Measurements from ENCODE around the gene CCNJL.
A peak's percentile ranks its signal among the peaks of the same experiment; 100 is the strongest.

The CCNJL gene

DNA sequence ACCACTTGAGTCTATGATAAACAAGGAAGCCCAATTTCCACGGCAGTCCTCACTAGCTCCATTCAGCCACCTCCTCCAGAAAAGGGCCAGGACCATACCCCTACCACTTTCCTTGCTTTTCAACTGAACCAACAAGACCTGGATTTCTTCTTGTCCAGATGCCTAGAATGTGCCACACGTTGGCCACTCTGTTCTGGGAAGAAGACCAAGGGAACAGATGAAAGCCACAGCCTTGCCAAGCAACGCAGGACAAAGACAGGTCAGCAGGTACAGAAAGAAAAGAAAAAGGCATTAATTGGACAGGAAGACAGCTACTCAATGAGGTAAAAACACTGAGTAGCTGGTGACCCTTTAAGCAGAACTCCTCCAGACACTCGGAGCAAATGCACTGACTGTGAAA, 2.2 kb downstream of the CCNJL start:
- H3K36me3 ChIP-seq = peaks cover 34% of the 10 kb centered on the region
- H3K4me1 ChIP-seq (ENCODE audit: control insufficient read depth in 1 of 2, insufficient read depth in 1 of 2, low read depth in 1 of 2, low read length in 1 of 2) = peaks cover 42 to 67% of the 10 kb centered on the region in 2 experiments
- no peak overlapping the region for H3K27ac ChIP-seq
- H3K27me3 ChIP-seq = peaks cover 79% of the 10 kb centered on the region
- TF ChIP-seq, protein P1, sequence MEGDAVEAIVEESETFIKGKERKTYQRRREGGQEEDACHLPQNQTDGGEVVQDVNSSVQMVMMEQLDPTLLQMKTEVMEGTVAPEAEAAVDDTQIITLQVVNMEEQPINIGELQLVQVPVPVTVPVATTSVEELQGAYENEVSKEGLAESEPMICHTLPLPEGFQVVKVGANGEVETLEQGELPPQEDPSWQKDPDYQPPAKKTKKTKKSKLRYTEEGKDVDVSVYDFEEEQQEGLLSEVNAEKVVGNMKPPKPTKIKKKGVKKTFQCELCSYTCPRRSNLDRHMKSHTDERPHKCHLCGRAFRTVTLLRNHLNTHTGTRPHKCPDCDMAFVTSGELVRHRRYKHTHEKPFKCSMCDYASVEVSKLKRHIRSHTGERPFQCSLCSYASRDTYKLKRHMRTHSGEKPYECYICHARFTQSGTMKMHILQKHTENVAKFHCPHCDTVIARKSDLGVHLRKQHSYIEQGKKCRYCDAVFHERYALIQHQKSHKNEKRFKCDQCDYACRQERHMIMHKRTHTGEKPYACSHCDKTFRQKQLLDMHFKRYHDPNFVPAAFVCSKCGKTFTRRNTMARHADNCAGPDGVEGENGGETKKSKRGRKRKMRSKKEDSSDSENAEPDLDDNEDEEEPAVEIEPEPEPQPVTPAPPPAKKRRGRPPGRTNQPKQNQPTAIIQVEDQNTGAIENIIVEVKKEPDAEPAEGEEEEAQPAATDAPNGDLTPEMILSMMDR (IDR thresholded peaks at IDR 0.05) = no peak
- no peaks in the 10 kb centered on the region for H3K9me3 ChIP-seq
- peak overlapping the region; percentile 79 to 93 for H3K4me3 ChIP-seq (ENCODE audit: low read depth in 1 of 2, low read length in 1 of 2)

DNA sequence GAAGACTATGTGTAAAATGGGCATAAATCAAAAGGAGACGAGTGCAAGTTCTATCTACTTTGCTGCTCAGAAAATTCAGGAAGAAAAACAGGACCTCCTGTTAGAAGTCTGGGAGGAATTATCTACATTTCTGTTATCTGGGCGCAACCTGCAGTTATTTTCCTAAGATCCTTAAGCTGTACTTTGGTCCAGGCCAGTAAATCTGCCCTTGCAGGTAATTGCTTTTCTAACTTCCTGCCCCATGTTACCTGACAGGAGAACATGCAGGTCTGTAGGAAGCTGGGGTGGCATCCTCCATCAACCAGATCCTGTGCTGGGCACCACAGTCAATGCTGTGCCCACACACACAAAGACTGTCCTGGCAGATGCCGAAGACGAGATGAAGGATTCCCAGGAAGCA, 5.7 kb downstream of the CCNJL start:
- Histone ChIP-seq H3K27ac (no peak overlapping the region), H3K4me3 (ENCODE audit: low read depth in 1 of 2, low read length in 1 of 2) (no peak overlapping the region), H3K9me3 (no peaks in the 10 kb centered on the region), H3K4me1 (ENCODE audit: control insufficient read depth in 1 of 2, insufficient read depth in 1 of 2, low read depth in 1 of 2, low read length in 1 of 2) (peaks cover 25 to 54% of the 10 kb centered on the region in 2 experiments), H3K36me3 (peaks cover 47% of the 10 kb centered on the region), H3K27me3 (peaks cover 68% of the 10 kb centered on the region)
- TF ChIP-seq, protein P1 (IDR thresholded peaks at IDR 0.05) = no peak

DNA sequence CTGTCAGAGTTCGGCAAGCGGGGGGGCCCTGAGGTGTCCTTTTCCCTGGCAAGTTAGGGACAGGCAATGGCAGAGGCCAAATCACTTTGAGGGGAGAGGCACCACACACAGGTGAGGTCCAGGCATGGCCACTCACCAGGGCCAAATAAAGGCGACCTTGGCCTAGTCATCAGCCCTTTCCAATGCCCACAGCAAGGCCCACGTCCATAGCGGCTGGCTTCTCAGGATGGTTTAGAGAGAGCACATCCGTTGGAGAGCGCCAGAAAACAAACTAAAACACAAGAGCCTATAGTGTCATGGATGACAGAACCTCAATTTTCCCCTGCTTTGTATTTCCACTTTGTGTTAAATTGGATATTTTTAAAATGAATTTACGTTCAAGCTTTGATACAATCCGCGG, 7.0 kb downstream of the CCNJL start:
- TF ChIP-seq, protein P1 (IDR thresholded peaks at IDR 0.05) = no peak
- peaks cover 54% of the 10 kb centered on the region for H3K27me3 ChIP-seq
- peaks cover 14 to 54% of the 10 kb centered on the region in 2 experiments for H3K4me1 ChIP-seq (ENCODE audit: control insufficient read depth in 1 of 2, insufficient read depth in 1 of 2, low read depth in 1 of 2, low read length in 1 of 2)
- no peak overlapping the region for H3K27ac ChIP-seq
- H3K4me3 ChIP-seq (ENCODE audit: low read depth in 1 of 2, low read length in 1 of 2) = no peak overlapping the region
- peaks cover 47% of the 10 kb centered on the region for H3K36me3 ChIP-seq
- H3K9me3 ChIP-seq = no peaks in the 10 kb centered on the region

DNA sequence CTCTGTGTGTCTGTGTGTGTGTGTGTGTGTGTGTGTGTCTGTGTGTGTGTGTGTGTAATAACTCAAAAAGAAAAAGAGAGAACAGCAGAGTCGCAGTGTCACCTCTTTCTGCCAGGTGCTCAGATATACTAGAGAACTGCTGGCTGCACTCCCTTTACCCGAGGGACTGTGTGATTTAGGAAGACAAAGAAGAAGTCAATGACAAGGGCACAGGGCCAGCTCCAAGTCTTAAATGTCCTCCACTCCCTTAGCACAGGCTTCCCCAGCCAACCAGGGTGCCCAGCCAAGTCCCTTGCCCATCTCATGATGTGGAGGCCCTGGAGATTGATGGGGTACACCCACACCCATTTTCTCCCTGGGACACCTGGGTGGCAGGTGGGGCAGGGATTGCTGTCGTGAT, 8.7 kb downstream of the CCNJL start:
- Histone ChIP-seq H3K27ac (peak overlapping the region; percentile 27), H3K9me3 (no peaks in the 10 kb centered on the region), H3K4me1 (ENCODE audit: control insufficient read depth in 1 of 2, insufficient read depth in 1 of 2, low read depth in 1 of 2, low read length in 1 of 2) (peaks cover 7 to 54% of the 10 kb centered on the region in 2 experiments), H3K27me3 (peaks cover 39% of the 10 kb centered on the region), H3K4me3 (ENCODE audit: low read depth in 1 of 2, low read length in 1 of 2) (no peak overlapping the region), H3K36me3 (peaks cover 42% of the 10 kb centered on the region)
- TF ChIP-seq, protein P1 (IDR thresholded peaks at IDR 0.05) = no peak

DNA sequence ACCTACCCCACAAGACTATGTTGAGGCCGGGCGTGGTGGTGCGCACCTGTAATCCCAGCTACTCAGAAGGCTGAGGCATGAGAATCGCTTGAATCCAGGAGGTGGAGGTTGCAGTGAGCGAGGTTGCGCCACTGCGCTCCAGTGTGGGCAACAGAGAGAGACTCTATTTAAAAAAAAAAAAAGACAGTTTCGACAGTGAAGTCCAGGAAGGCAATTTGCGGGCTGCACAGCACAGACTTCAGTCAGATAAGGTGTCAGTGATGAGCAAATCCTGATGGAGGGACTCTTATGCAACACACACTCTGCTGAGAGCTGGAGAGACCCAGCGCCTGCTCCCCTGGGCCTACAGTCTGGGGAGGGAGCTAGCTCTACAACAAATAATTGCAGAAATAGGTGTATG, 14.2 kb downstream of the CCNJL start:
- Histone ChIP-seq H3K4me3 (ENCODE audit: low read depth in 1 of 2, low read length in 1 of 2) (peak overlapping the region; percentile 25 to 28), H3K36me3 (no peaks in the 10 kb centered on the region), H3K9me3 (no peaks in the 10 kb centered on the region), H3K27me3 (no peaks in the 10 kb centered on the region), H3K4me1 (ENCODE audit: control insufficient read depth in 1 of 2, insufficient read depth in 1 of 2, low read depth in 1 of 2, low read length in 1 of 2) (peaks cover 62 to 83% of the 10 kb centered on the region in 2 experiments), H3K27ac (peak overlapping the region; percentile 97)
- TF ChIP-seq, protein P1 (IDR thresholded peaks at IDR 0.05) = no peak

DNA sequence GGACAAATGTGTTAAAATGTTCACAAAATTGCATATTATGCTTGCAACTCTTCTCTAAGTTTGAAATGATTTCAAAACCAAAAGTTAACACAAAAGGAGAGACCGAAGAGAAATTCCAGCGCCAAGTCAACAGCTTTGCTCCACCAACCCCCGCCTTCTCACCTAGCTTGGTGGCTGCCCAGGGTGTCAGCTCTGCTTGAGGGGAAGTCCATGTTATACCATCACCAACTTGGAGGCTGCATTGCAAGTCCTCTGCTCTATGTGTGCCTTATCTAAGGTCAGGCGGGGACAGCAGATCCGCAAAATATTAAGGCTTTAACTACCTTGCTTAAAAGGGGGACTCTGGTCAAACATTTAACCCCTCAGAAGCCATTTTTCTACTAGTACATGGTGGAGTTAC, 14.6 kb downstream of the CCNJL start:
- Histone ChIP-seq H3K36me3 (no peaks in the 10 kb centered on the region), H3K27ac (peak overlapping the region; percentile 97), H3K4me3 (ENCODE audit: low read depth in 1 of 2, low read length in 1 of 2) (peak overlapping the region; percentile 25 to 28), H3K9me3 (no peaks in the 10 kb centered on the region), H3K27me3 (no peaks in the 10 kb centered on the region), H3K4me1 (ENCODE audit: control insufficient read depth in 1 of 2, insufficient read depth in 1 of 2, low read depth in 1 of 2, low read length in 1 of 2) (peaks cover 66 to 87% of the 10 kb centered on the region in 2 experiments)
- TF ChIP-seq, protein P1 (IDR thresholded peaks at IDR 0.05) = no peak

Measured in neutrophil (primary cell).